ENCODE measurements around the gene MOGAT2. TPM values are rescaled to one million over a fixed set of nuclear protein-coding genes. Genes with fewer than 3 reads are reported as not detected.
A peak's percentile ranks its signal among the peaks of the same experiment; 100 is the strongest.
"Not testable (repeated sequence)": the region's sequence is repeated elsewhere in the genome, so short reads cannot be mapped to it uniquely, and the experiment has no call there.

Gene MOGAT2
- polyA plus RNA-seq, 4 donors, result 0.64 to 1.7 (median 1.6) TPM

DNA sequence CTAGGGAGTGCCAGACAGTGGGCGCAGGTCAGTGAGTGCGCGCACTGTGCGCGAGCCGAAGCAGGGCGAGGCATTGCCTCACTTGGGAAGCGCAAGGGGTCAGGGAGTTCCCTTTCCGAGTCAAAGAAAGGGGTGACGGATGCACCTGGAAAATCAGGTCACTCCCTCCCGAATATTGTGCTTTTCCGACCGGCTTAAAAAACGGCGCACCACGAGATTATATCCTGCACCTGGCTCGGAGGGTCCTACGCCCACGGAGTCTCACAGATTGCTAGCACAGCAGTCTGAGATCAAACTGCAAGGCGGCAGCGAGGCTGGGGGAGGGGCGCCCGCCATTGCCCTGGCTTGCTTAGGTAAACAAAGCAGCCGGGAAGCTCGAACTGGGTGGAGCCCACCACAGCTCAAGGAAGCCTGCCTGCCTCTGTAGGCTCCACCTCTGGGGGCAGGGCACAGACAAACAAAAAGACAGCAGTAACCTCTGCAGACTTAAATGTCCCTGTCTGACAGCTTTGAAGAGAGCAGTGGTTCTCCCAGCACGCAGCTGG lies 31.2 kb downstream of the MOGAT2 start:
- not testable (repeated sequence) for DNase-seq (ENCODE audit: low read depth in 4 of 4, low spot score in 3 of 4)

- DNase-seq (ENCODE audit: low read depth in 4 of 4, low spot score in 3 of 4), result not testable (repeated sequence)
Measured at GRCh38 chr11:75754933-75755332, 37.3 kb downstream of the MOGAT2 start.

- no peak for DNase-seq (ENCODE audit: low read depth in 4 of 4, low spot score in 3 of 4)
Measured at GRCh38 chr11:75757651-75758050, 40.0 kb downstream of the MOGAT2 start.

- DNase-seq (ENCODE audit: low read depth in 4 of 4, low spot score in 3 of 4), result no peak
Measured at GRCh38 chr11:75759832-75760231, 42.2 kb downstream of the MOGAT2 start.

DNA sequence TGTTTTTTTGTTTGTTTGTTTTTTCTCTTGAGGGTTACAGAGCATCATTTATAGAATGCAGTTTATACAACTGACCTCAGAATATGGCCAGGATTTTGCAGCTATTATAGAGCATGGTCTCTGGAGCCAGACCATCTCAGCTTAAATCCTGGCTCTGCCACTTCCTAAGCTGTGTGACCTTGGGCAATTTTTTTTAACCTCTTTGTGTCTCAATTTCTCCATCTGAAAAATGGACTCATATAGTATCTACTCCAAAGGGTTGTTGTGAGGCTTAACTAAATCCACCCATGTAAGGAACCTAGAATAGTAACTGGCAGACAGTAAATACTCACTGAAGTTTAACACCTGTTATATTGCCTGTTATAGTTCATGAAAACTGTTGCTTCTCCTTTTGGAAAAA lies 42.6 kb downstream of the MOGAT2 start:
- DNase-seq (ENCODE audit: low read depth in 4 of 4, low spot score in 3 of 4), result no peak

GRCh38 chr11:75760710-75761493 lies 43.3 kb downstream of the MOGAT2 start:
- no peak for DNase-seq (ENCODE audit: low read depth in 4 of 4, low spot score in 3 of 4)

- no peak for DNase-seq (ENCODE audit: low read depth in 4 of 4, low spot score in 3 of 4)
Measured at GRCh38 chr11:75762158-75762557, 44.5 kb downstream of the MOGAT2 start.

GRCh38 chr11:75762885-75763284 lies 45.2 kb downstream of the MOGAT2 start:
- no peak for DNase-seq (ENCODE audit: low read depth in 4 of 4, low spot score in 3 of 4)

GRCh38 chr11:75763846-75764245 lies 46.2 kb downstream of the MOGAT2 start:
- DNase-seq (ENCODE audit: low read depth in 4 of 4, low spot score in 3 of 4), result no peak

DNA sequence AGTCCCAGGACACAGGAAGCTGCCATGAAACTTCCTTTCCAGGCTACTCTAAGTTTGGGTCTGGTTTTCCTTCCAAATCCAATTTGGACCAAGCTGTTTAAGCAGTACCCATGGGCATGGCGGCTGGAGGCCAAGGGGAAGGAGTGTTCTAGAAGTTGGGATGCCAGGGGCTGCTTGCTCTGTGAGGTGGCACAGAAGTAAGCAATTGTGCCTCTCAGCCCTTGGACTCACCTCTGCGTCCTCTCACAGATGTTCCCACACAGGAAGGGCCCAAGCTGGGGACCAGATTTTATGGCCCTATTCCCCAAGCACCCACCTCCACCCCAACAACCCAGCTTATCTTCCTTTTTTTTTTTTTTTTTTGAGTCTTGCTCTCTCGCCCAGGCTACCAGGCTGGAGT lies 47.5 kb downstream of the MOGAT2 start:
- no peak for DNase-seq (ENCODE audit: low read depth in 4 of 4, low spot score in 3 of 4)

DNA sequence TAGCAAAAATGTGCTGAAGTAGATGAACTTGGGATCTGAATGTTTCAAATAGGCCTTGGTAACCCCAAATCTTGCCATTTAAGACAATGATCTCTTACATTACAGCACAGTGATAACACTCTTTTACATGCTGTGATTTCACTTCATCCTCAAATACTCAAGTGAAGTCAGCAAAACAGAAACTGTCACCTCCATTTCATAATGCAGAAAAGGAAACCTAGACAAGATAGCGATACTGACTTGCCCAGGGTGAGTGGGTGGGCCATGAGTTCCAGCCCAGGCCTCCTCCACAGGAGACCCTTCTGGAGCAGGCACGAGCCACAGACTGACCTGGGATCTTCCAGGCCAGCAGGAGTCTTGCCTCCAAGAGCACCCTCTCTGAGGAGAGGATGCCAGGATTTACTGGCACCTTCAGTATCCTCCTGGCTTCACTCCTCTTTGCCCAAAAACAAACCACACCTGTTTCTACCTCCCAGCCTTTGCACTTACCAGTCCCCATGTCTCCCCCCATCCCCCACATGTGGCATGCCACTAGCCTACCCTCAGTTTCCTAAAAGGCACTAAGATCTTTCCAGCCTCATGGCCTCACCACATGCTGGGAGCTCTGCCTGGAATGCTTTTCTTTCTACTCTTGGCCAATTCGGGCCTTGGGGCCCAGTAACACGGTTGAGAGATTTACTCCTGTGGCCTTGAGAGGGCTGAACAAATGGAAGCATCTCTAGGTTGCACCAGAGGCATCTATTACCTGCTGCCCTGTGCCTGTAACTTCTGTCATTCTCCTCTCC lies 49.0 kb downstream of the MOGAT2 start:
- DNase-seq (ENCODE audit: low read depth in 4 of 4, low spot score in 3 of 4), result no peak

DNA sequence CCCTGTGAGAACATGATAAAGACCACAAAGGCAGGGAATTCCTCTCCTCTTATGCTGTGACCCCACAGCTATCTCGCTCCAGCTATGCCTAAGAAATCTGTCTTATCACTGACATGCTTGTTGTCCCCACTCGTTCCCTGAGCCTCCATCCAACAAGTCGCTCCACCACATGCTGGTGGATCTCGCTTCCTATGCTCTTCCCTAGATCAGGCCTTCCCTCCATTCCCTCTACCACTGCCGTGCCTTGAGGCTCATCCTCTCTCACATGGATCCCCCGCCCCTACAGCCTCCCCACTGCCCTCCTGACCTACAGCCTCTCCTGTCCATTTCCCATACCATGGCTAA lies 49.6 kb downstream of the MOGAT2 start:
- DNase-seq (ENCODE audit: low read depth in 4 of 4, low spot score in 3 of 4), result no peak

DNA sequence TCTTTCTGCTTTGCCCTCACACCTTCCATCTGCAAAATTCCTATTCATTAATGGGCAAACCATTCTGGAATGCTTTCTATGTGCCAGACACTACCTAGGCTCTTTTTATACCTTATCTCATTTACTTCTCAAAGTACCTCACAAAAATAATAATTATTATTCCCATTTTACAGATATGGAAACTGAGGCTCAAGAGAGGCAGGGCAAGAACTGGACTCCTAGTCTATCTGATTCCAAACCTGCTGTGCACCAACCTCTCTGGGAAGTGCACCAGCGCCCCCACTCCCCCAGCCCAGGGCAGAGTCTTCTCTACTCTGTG lies 50.1 kb downstream of the MOGAT2 start:
- DNase-seq (ENCODE audit: low read depth in 4 of 4, low spot score in 3 of 4), result no peak

DNA sequence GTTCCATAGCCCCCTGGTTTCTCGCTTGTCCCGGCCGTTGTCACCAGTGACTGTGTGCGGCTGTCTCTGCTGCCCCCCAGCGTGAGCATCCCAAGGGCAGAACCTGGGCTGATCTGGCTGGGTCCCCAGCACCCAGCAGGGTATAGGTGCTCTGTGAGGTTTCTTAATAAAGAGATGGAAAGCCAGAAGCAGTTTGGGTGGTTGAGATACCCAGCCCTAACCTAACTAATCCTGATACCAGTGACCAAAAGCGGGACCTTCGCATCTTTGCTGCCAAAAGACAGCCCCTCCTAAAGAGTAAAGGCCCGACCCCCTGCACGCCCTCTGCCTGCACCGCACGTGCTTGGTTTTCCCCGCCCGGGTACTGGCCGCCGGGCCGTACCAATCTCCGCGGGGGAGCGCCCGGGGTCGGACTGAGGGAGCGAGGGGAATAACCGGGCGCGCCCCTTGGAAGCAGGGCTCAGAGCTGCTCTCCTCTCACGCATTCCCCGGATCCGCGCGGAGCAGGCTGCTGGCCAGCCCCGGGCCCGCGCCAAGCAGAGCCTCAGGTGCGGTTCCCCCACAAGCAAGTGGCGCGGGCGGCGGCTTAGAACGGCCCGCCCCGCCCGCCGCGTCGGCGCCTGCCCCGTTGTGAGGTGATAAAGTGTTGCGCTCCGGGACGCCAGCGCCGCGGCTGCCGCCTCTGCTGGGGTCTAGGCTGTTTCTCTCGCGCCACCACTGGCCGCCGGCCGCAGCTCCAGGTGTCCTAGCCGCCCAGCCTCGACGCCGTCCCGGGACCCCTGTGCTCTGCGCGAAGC lies 50.7 kb downstream of the MOGAT2 start, which contains the start of gene DGAT2:
Gene DGAT2 (plus strand): TSS at position 667 of the 797 bp plus-strand sequence. CDS start 214 bp downstream, outside the sequence.
- peak; percentile 56 to 67 (median 60) for DNase-seq (ENCODE audit: low read depth in 4 of 4, low spot score in 3 of 4)

- DNase-seq (ENCODE audit: low read depth in 4 of 4, low spot score in 3 of 4), result no peak
Measured at GRCh38 chr11:75768909-75769771, 51.5 kb downstream of the MOGAT2 start.

DNA sequence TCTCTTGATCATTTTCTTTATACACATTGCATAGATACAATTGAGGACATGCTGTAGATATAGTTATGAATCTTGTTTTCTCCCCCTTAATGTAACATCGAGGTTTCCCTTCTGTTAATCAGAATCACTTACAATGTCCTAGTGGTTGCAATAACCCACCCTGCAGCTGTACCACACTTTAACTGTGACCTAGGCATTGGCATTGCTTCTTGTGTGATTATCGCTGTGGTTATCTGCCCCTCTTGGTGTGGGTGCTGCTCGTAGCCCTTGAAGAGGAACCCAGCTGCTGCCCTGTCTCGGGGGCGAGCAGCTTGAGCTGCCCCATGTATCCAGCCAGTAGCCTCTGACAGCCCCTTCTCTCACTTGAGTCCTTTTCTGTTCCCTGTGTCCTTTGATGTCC lies 52.5 kb downstream of the MOGAT2 start:
- no peak for DNase-seq (ENCODE audit: low read depth in 4 of 4, low spot score in 3 of 4)

DNA sequence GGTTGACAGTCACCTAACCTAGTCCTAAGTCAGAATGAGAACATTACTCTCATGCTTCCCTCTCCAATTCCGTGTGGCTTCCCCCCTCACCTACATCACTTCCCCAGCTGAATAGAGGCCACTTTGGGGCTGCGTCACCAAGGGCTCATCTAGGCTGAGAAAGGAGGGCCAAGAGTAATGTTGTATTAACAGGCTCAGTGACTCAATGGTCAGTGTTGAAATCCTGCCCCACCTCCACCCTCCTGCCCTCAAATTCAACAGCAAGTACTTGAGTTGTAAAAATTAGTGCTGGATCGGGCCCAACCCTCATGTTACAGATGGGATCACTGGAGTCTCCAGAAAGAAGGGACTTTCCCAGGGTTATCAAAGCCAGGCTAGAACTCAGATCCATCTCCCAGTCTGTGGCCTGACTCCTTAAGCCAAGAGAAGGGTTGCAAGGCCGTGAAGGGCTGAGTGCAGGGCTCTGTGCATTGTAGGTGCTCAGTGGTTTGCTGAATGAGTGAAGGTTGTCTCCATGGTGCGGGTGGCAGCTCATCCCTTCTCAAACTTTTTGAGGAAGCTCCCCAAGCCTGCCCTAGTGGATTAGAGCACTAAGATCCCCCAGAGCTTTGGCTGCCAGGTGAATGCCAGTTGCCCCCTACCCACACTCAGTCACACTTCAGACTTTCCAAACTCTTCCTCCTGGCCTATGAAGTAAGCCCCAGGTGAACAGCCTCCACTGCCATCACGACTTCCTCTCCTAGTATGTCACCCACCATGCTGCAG lies 54.2 kb downstream of the MOGAT2 start:
- DNase-seq (ENCODE audit: low read depth in 4 of 4, low spot score in 3 of 4), result no peak

DNA sequence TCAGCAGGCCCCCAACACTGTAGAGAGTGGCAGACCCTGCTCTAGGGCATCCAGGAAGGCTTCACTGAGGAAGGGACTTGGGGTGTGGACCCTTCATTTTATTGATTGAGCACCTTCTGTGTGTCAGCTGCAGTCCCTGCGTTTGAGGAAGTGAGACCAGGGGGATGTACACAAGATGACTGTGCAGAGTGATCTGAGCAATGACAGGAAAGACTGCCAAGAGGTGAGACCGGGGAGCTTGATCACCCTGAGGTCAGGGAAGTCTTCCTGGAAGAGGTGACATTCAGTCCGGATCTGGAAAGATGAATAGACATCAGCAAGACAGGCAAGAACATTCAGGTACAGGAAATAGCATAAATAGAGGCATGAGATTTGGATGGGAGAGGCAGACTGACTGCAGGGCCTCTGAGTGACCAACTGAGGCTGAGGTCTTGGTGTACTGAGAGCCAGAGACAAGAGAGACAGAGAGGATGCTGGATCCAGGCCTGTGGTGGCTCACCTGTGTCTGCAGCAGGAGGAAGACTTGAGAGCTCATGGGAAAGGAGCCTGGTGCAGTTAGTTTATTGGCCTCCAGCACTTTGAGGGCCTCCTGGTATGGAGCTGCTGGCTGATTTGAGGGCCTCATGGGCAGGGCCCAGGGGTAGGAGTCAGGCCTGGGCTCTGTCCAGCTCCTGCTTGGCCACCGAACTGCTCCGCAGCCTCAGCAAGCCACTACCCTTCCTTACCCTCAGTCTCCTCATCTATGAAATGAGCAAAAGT lies 56.1 kb downstream of the MOGAT2 start:
- DNase-seq (ENCODE audit: low read depth in 4 of 4, low spot score in 3 of 4), result no peak

DNA sequence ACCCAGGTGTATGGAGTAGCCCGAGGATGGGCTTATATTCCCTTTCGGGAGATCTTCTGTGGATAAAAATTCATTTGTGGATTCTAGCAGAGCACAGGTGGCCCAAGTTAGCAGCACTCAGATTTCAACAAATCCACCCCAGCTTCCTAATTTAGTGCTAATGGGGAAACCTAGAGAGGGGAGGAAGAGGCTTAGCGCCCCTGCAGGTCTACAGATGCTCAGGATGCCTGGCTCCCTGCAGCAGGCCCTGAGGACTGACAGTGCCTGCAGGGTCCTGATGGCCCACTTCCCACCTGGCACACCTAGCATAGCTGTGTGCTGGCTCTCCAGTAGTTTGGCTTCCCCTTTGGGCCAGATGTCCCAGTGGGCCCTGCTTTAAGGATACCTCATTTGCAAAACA lies 57.4 kb downstream of the MOGAT2 start:
- no peak for DNase-seq (ENCODE audit: low read depth in 4 of 4, low spot score in 3 of 4)

Measured in right renal pelvis (tissue), 4 donors.